ENCODE measurements around the gene ZYX.
"Not testable (repeated sequence)": the region's sequence is repeated elsewhere in the genome, so short reads cannot be mapped to it uniquely, and the experiment has no call there.

ZYX gene

GRCh38 chr7:143393267-143394041, 12.3 kb downstream of the ZYX start:
- no peak for DNase-seq (ENCODE audit: low spot score in 2 of 2)
- in situ Hi-C loops (cut with MboI; ENCODE audit: low sequenced_read_pairs) = no loop called here
- H3K27me3 ChIP-seq (ENCODE audit: low read depth) = no peaks in the 10 kb centered on the region
- no peak overlapping the region for H3K4me3 ChIP-seq
- H3K9me3 ChIP-seq = no peaks in the 10 kb centered on the region
- no peaks in the 10 kb centered on the region for H3K4me1 ChIP-seq
- H3K36me3 ChIP-seq (replicated peaks) = peaks cover 32% of the 10 kb centered on the region

- in situ Hi-C loops (cut with MboI; ENCODE audit: low sequenced_read_pairs) = no loop called here
- H3K9me3 ChIP-seq = no peaks in the 10 kb centered on the region
- DNase-seq (ENCODE audit: low spot score in 2 of 2) = no peak
- no peaks in the 10 kb centered on the region for H3K4me1 ChIP-seq
- H3K27me3 ChIP-seq (ENCODE audit: low read depth) = no peaks in the 10 kb centered on the region
- H3K4me3 ChIP-seq = no peak overlapping the region
- peaks cover 26% of the 10 kb centered on the region for H3K36me3 ChIP-seq (replicated peaks)
Measured at GRCh38 chr7:143394068-143394467, 12.9 kb downstream of the ZYX start.

GRCh38 chr7:143394777-143395176, 13.6 kb downstream of the ZYX start:
- Histone ChIP-seq H3K4me3 (no peak overlapping the region), H3K9me3 (no peaks in the 10 kb centered on the region), H3K36me3 (replicated peaks) (peaks cover 19% of the 10 kb centered on the region), H3K27me3 (ENCODE audit: low read depth) (no peaks in the 10 kb centered on the region), H3K4me1 (no peaks in the 10 kb centered on the region)
- no peak for DNase-seq (ENCODE audit: low spot score in 2 of 2)
- in situ Hi-C loops (cut with MboI; ENCODE audit: low sequenced_read_pairs) = no loop called here

DNA sequence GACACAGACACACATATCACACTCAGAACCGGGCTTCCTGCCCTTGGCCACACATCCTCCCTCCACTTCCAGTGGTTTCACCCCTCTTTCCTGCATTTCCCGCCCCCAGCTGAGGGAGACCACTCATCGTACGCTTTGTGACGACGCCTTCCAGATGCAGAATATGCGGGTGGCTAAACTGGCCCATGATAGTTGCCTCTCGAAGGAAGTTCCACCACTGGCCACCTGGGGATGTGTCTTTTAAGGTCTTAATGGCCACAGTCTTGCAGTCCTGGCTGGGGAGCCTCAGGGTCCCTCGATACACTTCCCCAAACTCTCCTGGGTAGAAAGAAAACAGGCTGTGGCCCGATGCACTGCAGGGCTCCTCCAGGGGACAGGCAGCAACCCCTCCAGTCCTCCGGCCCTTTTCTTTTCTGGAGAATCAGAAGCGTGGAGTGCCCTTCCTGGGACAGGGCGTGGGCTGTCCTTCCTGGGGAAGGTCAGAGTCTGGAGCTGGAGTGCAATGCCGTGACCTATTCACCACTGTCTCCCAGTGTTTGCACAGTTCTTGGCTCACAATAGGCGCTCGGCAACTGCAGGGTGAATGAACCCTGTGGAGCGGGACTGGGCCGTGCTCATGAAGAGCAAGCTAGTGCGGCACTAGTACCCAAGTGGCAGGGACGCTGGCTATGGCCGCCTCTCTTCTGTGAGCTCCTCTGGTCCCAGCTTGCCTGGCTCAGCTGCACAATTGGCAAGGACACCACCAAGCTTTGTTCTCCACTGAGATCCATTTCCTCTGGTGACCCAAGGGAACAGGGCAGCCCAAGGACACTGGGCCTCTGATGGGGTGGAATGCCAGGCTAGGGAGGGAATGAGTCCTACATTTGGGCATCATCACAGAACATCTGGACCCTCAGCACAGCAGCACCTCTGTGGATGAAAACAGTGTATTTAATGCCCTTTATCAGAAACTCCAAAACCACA, 14.3 kb downstream of the ZYX start:
- Histone ChIP-seq H3K4me3 (no peak overlapping the region), H3K9me3 (no peaks in the 10 kb centered on the region), H3K4me1 (no peaks in the 10 kb centered on the region), H3K36me3 (replicated peaks) (peaks cover 12% of the 10 kb centered on the region), H3K27me3 (ENCODE audit: low read depth) (0 out of 2 replicates have a peak, but pooled peaks cover 2% of the 10 kb centered on the region)
- in situ Hi-C loops (cut with MboI; ENCODE audit: low sequenced_read_pairs) = no loop called here
- DNase-seq (ENCODE audit: low spot score in 2 of 2) = no peak

DNA sequence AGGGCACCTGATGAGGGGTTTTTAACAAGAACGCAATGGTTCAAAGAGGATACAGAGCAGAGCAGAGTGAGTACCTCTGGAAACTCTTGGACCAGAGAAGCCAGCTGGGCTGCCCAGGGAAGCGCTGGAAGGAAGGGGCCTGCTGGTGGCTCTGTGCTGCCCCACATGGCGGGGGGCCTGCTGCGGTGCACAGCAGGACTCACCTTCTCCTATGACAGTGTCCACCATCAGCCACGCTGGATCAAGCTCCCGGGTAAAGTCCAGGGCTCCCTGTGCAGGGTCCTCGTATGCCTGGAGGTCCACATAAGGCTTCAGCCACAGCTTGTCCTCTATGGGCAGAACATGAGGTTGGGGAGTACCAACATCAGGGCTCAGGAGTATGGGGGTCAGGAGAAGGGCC, 15.0 kb downstream of the ZYX start:
- no peak for DNase-seq (ENCODE audit: low spot score in 2 of 2)
- H3K36me3 ChIP-seq (replicated peaks) = peaks cover 8% of the 10 kb centered on the region
- in situ Hi-C loops (cut with MboI; ENCODE audit: low sequenced_read_pairs) = no loop called here
- 0 out of 2 replicates have a peak, but pooled peaks cover 2% of the 10 kb centered on the region for H3K27me3 ChIP-seq (ENCODE audit: low read depth)
- H3K9me3 ChIP-seq = no peaks in the 10 kb centered on the region
- H3K4me1 ChIP-seq = no peaks in the 10 kb centered on the region
- no peak overlapping the region for H3K4me3 ChIP-seq

GRCh38 chr7:143396625-143397556, 15.7 kb downstream of the ZYX start:
- no peak overlapping the region for H3K4me3 ChIP-seq
- DNase-seq (ENCODE audit: low spot score in 2 of 2) = no peak

GRCh38 chr7:143397710-143398530, 16.8 kb downstream of the ZYX start:
- in situ Hi-C loops (cut with MboI; ENCODE audit: low sequenced_read_pairs) = no loop called here
- no peak overlapping the region for H3K4me3 ChIP-seq
- no peak for DNase-seq (ENCODE audit: low spot score in 2 of 2)

More at GRCh38 chr7:143396625-143397556, 15.7 kb downstream of the ZYX start:
- Histone ChIP-seq H3K4me1 (no peaks in the 10 kb centered on the region), H3K9me3 (no peaks in the 10 kb centered on the region), H3K27me3 (ENCODE audit: low read depth) (0 out of 2 replicates have a peak, but pooled peaks cover 2% of the 10 kb centered on the region), H3K36me3 (replicated peaks) (peaks cover 1% of the 10 kb centered on the region)
- in situ Hi-C loops (cut with MboI; ENCODE audit: low sequenced_read_pairs) = no loop called here

DNA sequence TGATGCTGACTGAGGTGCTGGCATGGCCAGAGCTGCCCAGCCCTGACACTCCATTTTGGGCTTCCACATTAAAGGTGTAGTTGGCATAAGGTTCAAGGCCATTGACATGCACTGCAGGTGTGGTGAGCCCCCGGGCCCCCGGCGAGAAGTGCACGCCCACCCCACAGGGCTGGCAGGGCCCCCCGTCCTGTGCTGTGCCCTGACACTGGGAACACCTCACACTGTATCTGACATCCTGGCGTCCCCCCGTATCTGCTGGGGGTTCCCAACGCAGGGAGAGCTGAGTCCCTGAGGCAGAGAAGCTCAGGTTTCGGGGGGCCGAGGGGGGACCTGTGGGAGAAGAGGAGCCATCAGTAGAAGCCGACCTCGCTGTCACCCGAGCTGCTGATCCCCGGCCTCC, 17.5 kb downstream of the ZYX start:
- H3K27me3 ChIP-seq (ENCODE audit: low read depth) = 0 out of 2 replicates have a peak, but pooled peaks cover 2% of the 10 kb centered on the region
- no peak overlapping the region for H3K4me3 ChIP-seq
- H3K36me3 ChIP-seq (replicated peaks) = no peaks in the 10 kb centered on the region
- no peaks in the 10 kb centered on the region for H3K4me1 ChIP-seq
- in situ Hi-C loops (cut with MboI; ENCODE audit: low sequenced_read_pairs) = no loop called here
- no peak for DNase-seq (ENCODE audit: low spot score in 2 of 2)
- H3K9me3 ChIP-seq = no peaks in the 10 kb centered on the region

More at GRCh38 chr7:143397710-143398530, 16.8 kb downstream of the ZYX start:
- Histone ChIP-seq H3K36me3 (replicated peaks) (no peaks in the 10 kb centered on the region), H3K27me3 (ENCODE audit: low read depth) (0 out of 2 replicates have a peak, but pooled peaks cover 2% of the 10 kb centered on the region), H3K9me3 (no peaks in the 10 kb centered on the region), H3K4me1 (no peaks in the 10 kb centered on the region)

DNA sequence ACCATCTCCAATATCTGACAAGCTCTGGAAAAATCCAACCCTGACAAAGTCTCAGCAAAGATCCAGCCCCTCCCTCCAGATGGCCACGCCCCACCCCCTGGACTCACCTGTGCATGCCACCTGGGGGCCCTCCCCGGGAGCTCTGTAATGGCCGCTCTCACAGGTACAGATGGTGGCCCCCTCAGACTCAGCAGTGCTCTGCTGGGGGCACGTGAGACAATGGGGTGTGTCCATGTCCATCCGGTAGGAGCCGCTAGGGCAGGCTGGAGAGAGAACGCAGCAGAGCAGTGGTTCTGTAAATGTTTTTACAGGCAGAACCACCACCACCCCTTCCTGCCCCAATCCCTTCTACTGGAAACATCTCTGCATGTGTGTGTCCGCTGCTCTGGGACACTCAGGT, 18.0 kb downstream of the ZYX start:
- no peaks in the 10 kb centered on the region for H3K9me3 ChIP-seq
- no peaks in the 10 kb centered on the region for H3K4me1 ChIP-seq
- H3K4me3 ChIP-seq = no peak overlapping the region
- no peaks in the 10 kb centered on the region for H3K36me3 ChIP-seq (replicated peaks)
- in situ Hi-C loops (cut with MboI; ENCODE audit: low sequenced_read_pairs) = no loop called here
- DNase-seq (ENCODE audit: low spot score in 2 of 2) = no peak
- 0 out of 2 replicates have a peak, but pooled peaks cover 2% of the 10 kb centered on the region for H3K27me3 ChIP-seq (ENCODE audit: low read depth)

GRCh38 chr7:143399642-143400041, 18.5 kb downstream of the ZYX start:
- Histone ChIP-seq H3K36me3 (replicated peaks) (no peaks in the 10 kb centered on the region), H3K4me3 (no peak overlapping the region), H3K27me3 (ENCODE audit: low read depth) (0 out of 2 replicates have a peak, but pooled peaks cover 2% of the 10 kb centered on the region), H3K4me1 (no peaks in the 10 kb centered on the region), H3K9me3 (no peaks in the 10 kb centered on the region)
- DNase-seq (ENCODE audit: low spot score in 2 of 2) = no peak
- in situ Hi-C loops (cut with MboI; ENCODE audit: low sequenced_read_pairs) = no loop called here

- Histone ChIP-seq H3K4me3 (no peak overlapping the region), H3K36me3 (replicated peaks) (no peaks in the 10 kb centered on the region), H3K27me3 (ENCODE audit: low read depth) (0 out of 2 replicates have a peak, but pooled peaks cover 2% of the 10 kb centered on the region), H3K4me1 (peaks cover 9% of the 10 kb centered on the region), H3K9me3 (no peaks in the 10 kb centered on the region)
- DNase-seq (ENCODE audit: low spot score in 2 of 2) = no peak
- in situ Hi-C loops (cut with MboI; ENCODE audit: low sequenced_read_pairs) = no loop called here
Measured at GRCh38 chr7:143401265-143401664, 20.1 kb downstream of the ZYX start.

- H3K9me3 ChIP-seq; DNase-seq (ENCODE audit: low spot score in 2 of 2); H3K4me3 ChIP-seq; H3K27me3 ChIP-seq (ENCODE audit: low read depth); H3K36me3 ChIP-seq (replicated peaks); H3K4me1 ChIP-seq; in situ Hi-C loops (cut with MboI; ENCODE audit: low sequenced_read_pairs): not testable (repeated sequence)
Measured at GRCh38 chr7:143402233-143402632, 21.1 kb downstream of the ZYX start.
